ENCODE measurements around the gene NOP14.
A peak's percentile ranks its signal among the peaks of the same experiment; 100 is the strongest.
"Not testable (repeated sequence)": the region's sequence is repeated elsewhere in the genome, so short reads cannot be mapped to it uniquely, and the experiment has no call there.

NOP14 gene

DNA sequence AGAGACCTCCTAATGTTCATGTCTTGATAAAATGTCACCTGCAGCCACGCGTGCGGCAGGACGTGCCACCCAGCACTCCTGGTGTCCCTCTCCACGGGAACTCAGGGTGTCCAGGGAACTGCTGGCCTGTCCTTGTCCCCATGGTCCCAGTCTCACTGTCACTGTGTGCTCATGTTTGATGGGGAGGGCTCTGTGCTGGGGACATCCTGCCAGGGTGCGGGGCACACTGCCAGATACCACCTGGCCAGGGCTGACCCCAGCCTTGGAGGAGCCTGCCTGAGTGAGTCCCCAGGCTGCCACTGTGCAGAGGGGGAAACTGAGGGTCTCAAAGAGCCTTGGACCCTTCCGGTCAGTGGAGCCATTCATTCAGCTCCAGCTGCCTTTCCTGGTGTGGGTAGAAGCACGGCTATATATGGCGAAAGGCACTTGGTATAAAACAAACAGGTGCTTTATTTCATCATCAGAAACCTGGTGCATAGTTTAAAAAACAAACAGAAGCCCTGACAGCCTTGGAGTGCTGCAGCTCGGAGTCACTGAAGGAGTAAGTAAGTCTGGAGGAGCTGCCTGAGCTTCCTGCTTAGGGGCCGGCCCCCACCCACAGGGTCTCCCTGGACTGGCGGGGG is 33.0 kb downstream of the NOP14 start:
- no peak for DNase-seq

DNA sequence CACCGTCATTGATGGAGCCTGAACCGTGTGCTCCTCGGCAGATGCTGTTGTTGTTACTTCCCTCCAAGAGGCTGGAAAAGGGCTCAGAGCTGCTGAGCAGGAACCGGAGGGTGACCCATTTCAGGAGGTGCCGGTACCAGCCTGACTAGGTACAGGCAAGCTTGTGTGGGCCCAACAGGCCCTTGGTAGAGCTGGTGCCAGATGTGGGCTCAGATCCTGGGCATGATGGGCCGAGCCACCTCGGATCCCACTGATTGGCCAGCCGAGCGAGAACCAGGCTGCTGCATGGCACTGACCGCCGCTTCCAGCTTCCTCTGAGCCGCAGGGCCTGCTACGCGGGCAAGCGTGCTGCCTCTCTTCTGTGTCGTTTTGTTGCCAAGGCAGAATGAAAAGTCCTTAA is 33.7 kb downstream of the NOP14 start:
- no peak for DNase-seq

DNA sequence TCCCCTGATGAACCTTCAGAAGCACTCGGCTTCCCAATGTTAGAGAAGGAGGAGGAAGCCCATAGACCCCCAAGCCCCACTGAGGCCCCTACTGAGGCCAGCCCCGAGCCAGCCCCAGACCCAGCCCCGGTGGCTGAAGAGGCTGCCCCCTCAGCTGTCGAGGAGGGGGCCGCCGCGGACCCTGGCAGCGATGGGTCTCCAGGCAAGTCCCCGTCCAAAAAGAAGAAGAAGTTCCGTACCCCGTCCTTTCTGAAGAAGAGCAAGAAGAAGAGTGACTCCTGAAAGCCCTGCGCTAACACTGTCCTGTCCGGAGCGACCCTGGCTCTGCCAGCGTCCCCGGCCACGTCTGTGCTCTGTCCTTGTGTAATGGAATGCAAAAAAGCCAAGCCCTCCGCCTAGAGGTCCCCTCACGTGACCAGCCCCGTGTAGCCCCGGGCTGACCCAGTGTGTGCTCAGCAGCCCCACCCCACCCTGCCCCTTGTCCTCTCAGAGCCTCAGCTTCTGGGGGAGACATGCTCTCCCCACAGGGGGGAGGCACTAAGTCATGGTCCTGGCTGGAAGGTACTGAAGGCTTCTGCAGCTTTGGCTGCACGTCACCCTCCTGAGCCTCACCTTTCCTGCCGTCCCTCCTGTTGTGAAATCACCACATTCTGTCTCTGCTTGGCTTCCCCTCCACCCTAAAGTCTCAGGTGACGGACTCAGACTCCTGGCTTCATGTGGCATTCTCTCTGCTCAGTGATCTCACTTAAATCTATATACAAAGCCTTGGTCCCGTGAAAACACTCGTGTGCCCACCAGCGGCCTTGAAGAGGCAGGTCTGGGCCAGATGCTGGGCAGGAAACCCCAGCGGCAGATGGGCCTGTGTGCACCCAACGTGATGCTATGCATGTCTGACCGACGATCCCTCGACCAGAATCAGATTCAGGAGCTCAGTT is 34.7 kb downstream of the NOP14 start:
- no peak for DNase-seq

DNA sequence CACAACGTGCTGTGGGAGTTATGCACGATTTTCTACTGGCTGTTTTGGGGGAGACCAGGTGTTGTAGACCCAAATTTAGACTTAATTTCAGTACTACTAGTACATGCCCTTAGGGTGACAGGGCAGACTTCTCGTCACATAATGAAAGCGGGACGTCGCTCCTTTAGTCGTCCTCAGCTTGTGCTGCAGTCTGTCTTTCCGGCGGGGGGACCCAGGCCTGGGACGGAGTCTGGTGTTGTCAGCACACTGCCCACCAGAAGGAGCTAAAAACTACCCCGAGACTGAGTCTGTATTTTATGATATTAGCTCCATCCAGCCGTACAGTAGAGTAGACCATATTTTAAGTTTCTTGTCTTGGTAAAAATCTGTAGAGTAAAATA is 35.5 kb downstream of the NOP14 start:
- DNase-seq = no peak

DNA sequence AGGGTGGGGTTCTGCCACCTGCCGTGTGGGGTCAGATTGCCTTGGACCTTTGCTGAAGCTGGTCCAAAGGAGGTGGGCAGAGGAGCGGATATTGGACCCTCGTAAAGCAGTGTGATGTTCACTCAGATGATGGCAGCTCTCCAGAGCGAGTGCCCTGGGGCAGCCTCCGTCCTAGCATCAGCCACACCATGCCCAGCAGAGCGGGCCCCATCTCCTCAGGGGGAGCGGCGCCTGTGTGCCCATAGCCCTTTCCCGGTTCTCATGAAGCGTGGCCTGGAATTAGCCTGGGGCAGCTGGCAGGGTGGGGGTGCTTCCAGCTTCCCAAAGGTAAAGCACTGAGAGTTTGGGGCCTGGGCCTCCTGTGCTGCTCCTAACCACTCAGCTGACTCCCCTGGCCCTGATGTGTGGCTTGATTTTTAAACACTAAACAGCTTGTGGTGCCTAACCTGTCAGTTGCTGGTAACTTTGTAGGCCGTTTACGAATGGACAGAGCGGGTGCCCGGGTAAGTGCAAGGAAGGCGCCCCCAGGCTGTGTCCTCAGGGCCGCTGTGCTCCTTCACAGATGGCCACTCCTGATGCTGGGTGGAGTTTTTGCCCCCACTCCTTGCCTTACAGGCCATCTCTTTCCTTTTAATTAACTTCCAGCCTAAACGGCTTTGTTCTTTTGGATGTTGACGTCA is 36.0 kb downstream of the NOP14 start:
- DNase-seq = no peak

DNA sequence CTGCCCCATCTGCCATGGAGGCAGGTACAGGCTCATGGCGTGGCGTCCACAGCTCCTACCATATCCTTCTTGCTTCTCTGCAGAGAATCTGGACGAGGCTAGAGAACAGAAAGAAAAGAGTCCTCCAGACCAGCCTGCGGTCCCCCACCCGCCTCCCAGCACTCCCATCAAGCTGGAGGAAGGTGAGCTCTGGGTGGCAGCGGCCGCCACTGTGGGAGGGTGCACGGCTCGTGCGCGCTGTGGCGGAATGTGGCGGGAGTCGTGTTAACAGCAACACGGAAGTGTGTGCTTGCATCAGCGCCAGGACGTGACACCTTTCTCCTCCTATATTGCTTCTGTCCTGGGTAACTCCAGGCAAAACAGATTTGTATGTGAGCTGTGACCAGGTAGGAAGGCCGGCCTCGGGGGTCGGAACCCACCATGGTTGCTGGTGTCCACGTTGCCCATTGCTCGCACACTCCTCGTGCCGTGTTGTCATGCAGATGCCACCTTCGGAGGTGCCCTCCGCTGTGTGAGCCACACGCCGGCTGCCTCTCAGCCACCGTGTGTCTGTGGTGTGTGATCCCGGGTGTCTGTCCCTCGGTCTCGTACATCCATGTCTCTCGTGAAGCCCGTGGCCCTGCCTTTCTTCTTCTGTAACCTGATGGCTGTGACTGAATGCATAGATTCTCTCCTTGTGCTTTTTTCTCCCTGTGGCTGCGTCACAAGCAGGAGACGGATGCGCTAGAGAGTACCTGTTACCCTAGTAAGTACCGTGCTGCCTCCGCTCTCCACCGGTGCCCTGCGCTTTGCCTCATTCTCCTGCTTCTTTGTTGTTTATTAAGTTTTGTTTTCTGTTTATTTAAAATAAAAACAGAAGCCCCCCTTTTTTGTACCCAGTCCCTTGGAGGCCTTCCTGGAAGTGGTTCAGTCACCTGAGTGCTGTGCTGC is 37.0 kb downstream of the NOP14 start:
- DNase-seq = no peak

DNA sequence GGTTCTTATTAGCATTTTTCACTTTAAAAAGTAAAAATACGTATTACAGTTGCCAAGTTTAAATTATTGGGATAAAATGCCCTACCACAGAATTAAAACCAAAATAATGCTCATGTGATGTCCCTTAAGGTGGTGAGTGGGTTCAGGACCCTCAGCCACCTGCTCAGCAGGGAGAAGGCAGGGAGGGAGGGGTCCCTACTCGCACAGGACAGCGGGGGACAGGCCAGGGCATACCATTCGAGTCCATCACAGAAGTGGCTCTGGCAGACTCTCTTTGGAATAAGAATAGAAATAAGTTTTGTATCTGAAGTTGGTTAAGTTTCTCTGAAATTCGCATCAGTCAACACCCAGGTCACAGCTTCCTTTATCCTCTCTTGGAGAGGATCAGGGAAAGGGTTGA is 37.7 kb downstream of the NOP14 start:
- no peak for DNase-seq

DNA sequence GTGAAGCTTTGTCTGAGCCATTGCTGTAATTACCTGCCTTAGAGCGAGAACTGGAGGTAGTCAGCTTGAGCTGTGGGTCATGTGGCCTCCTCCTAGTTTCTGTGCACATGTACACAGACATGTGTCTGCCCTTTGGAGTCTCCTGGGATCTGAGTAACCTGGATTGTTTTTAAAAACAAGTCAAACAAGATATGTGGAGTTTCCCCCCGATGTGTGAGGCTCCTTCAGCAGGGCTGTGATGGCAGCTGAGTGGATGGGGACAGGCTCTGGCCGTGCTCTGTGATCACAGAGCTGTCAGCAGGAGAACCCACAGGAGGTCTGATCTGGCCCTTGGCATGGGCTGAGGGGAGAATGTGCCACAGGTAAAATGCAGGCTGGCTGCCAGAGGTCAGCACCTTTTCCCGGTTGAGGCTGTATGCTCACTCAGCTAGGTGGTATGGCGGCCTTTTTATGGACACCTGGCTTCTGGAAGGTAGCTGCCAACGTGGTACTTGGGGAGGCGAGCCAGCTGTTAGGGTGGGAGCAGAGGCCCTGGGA is 38.4 kb downstream of the NOP14 start:
- no peak for DNase-seq

DNA sequence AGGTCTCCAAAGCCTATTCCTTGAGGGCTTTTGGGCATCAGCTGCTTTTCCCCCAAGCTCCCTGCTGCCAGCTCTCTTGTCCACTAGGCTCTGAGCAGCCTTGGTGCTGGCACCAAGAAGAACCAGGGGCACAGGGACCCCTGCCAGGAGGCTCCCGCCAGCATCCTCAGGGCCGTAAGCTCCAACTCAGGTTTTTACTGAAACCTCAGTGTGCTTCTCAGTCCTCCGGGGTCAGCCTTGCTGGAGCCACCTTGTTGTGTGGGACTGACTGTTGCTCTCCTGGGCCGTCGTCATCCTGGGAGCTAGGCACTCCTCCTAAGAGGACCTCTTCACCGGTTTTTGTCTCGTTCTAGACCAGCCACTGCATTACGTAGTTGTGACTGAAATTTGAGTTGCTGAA is 38.9 kb downstream of the NOP14 start:
- DNase-seq = no peak

DNA sequence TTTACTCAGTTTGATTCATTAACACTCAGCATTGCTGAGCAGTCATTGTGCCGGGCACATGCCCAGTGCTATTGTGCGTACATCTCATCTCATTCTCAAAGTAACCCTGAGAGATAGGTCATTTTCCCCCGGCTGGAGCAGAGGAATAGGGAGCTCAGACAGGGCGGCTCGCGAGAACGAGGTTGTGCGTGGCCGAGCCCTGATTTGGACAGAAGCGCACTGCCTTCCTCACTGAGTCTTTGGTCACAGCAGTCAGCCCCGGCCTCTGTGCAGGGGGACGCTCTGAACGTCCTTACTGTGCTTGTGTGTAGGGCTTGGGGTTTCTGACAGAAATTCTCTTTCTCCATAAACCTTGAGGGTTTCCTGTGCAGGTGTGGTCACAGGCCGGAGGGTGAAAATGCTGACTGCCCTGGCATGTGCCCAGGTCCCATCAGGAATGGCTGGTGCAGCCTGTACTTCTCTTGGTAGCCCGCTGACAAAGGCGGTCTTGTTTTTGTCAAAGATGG is 39.5 kb downstream of the NOP14 start:
- DNase-seq = no peak

DNA sequence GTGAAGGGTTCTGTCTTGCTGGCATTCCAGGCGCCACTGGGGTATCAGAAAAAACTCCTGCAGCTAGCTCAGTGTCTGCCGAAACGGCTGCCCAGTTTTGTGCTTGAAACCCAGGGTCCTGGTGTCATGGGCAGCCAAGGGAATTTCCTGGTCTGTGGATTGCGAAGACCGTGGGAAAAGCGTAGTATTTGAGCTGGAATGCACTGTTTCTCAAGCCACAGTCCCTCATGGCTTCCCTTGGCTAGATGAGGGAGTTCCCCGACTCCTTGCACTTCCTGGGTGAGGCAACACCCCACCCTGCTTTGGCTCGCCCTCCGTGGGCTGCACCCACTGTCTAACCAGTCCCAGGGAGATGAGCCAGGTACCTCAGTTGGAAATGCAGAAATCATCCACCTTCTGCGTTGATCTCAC is 40.1 kb downstream of the NOP14 start:
- no peak for DNase-seq

DNA sequence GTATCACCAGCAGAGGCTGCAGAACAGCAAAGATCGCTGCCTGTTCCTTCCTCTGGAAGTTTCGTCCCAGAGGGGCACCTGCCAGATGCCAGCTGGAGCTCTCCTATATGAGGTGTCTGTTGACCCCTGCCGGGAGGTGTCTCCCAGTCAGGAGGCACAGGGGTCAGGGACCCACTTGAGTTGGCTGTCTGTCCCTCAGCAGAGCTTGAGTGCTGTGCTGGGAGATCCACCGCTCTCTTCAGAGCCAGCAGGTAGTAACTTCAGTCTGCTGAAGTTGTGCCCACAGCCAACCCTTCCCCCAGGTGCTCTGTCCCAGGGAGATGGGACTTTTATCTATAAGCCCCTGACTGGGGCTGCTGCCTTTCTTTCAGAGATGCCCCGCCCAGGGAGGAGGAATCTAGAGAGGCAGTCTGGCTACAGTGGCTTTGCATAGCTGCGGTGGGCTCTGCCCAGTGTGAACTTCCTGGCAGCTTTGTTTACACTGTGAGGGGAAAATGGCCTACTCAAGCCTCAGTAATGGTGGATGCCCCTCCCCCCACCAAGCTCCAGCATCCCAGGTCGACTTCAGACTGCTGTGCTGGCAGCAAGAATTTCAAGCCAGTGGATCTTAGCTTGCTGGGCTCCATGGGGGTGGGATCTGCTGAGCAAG is 40.6 kb downstream of the NOP14 start:
- DNase-seq = not testable (repeated sequence)

DNA sequence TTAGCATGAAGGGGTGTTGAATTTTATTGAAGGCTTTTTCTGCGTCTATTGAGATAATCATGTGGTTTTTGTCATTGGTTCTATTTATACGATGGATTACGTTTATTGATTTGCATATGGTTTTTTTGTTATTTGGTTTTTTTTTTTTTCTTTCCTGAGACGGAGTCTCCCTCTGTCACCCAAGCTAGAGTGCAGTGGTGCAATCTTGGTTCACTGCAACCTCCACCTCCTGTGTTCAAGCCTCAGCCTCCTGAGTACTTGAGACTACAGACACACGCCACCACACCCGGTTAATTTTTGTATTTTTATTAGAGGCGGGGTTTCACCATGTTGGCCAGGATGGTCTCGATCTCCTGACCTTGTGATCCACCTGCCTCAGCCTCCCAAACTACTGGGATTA is 44.5 kb downstream of the NOP14 start:
- DNase-seq = not testable (repeated sequence)

DNA sequence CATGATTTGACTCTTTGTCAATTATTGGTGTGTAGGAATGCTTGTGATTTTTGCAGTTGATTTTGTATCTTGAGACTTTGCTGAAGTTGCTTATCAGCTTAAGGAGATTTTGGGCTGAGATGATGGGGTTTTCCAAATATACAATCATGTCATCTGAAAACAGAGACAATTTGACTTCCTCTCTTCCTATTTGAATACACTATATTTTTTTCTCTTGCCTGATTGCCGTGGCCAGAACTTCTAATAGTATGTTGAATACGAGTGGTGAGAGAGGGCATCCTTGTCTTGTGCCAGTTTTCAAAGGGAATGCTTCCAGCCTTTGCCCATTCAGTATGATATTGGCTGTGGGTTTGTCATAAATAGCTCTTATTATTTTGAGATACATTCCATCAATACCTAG is 44.9 kb downstream of the NOP14 start:
- DNase-seq = not testable (repeated sequence)

DNA sequence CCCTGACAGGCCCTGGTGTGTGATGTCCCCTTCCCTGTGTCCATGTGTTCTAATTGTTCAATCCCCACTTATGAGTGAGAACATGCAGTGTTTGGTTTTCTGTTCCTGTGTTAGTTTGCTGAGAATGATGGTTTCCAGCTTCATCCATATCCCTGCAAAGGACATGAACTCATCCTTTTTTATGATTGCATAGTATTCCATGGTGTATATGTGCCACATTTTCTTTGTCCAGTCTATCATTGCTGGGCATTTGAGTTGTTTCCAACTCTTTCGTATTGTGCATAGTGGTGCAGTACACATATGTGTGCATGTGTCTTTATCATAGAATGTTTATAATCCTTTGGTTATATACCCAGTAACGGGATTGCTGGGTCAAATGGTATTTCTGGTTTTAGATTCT is 46.5 kb downstream of the NOP14 start:
- not testable (repeated sequence) for DNase-seq

DNA sequence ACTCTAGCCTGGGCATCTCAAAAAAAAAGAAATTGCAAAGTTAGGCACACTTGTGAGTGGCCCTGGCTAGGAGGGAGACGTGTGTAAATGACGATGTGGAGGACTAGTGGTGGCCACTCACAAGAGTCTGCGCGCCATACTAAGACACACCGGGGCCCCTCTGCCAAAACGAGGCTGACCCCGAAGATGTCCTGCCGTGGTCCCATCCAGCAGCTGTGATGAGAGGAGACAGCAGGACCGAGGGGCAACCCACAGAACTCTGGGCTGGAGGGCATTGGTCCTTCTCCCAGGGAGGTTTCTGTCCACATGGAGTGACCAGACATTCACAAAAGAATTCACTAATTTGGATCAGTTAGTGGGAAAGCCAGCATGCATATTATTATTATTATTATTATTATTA is 47.4 kb downstream of the NOP14 start:
- no peak for DNase-seq

DNA sequence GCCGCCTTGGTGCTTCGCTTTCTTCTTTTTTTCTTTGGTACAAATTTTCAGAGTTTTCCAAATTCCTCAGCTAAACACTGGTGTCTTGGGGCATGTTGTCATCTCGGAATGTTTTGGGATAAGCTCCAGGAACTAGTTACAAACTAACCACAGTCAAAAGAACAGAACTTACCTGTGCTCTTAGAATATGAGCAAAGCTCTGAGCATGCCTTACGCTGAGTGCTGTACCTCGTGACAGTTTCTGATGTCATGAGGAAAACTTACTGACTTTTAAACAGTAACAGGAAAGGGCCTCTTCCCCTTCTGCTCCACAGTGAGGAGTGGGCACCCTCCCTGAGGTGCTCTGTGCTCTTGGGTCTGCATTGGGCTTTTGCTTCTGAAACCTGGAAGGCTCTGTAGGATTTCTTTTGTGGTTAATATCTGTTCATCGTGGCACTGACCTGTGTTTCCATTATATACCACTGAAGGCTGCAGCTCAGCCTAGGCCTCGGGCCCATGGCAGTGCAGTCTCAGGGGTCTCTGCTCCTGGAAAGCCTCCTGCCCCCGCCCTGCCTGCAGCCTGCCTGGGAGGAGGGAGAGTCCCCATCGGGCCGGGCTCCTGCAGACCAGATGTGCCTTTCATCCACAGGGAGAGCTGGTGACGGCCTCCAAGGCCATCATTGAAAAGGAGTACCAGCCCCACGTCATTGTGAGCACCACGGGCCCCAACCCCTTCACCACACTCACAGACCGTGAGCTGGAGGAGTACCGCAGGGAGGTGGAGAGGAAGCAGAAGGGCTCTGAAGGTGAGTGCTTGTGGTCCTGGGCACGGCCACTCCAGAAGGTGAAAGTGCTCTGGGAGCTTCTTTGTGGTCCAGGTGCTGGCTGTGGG is 48.7 kb downstream of the NOP14 start:
- DNase-seq = peak; percentile 32

DNA sequence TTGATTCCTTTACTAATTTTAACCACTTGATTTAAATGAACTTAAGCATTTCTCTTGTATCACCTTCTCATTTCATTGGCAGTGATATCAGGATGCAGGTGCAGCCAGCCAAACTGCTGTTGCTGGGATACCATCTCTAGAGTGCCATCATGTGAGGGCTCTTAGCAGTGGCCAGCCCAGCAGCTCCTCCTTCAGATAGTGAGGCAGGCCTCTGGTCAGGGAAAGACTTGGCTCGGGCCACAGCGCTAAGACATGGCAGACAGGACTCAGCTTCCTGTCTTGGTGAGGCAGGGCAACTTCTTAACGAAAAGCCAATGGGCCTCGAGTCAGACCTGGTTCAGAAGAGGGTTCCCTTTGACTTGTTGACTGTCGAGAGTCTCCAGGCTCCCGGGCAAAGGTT is 50.0 kb downstream of the NOP14 start:
- no peak for DNase-seq

DNA sequence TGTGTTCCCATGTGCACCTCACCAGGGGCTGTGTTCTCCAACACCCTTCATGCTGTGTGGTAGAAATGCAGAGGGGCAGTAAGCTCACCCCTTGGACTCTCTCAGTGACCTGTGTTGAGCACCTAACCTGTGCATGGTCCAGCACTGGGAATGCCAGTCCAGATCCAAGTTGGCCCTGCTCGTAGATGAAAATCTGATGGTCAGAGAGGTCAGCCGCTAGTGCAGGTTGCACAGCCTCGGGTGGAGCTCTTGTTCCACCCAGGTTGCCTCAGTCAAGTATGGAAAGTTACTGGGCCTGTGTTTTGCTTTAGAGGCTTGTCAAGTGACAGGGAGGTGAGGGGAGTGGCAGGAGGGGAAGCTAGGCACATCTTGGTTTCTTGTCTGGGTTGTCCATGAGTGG is 51.3 kb downstream of the NOP14 start:
- DNase-seq = no peak

DNA sequence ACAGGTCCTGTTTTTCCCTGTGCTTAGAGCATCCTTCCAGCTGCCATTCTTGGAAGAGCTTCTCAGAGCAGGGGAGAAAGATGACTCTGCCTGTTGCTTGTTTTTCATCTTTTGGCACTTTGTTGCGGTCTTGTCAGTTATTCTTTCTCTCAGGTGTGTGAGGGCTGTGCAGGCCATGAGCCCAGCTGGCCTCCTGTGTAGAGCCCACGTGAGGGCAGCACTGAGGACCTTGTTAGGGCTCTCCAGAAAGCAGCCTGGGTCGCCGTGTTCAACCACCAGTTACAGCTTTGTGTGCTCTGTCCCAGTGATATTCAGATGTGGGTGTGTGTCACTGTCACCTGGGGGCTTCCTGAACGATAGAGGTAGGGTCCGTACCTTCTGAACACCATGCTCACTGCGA is 52.8 kb downstream of the NOP14 start:
- DNase-seq = no peak

DNA sequence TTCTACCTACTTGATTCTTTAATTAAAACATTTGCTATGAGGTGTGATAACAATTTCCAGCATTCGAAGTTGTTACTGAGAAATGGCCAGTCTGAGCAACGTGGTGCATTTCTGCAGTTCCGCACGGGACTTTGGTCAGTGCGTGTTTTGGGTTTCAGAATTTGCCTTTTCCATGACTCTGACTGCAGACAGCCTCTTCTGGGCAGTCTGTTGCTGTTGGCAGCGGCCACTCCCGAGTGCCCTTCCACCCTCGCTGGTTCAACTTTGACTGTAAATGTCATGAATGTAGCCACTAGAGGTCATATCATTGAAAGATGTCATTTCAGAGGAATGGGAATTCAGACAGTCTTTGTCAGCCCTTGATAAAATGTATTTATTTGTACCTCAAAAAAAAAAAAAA is 53.6 kb downstream of the NOP14 start:
- DNase-seq = no peak

All from activated CD4-positive, alpha-beta T cell treated with anti-CD3 and anti-CD28 coated beads for 48 hours (primary cell).